Measurements from ENCODE around the gene CHPF2.
A peak's percentile ranks its signal among the peaks of the same experiment; 100 is the strongest.

Gene CHPF2

GRCh38 chr7:151226875-151227782, 5.2 kb upstream of the CHPF2 start, which contains the start of gene ABCF2:
ABCF2 (minus strand) TSS chr7:151227205; CDS start chr7:151226458, 747 bp downstream.
- CTCF ChIA-PET = interaction anchor here (0.7 to 4.5 kb wide), 6 partner anchors 10 to 103 kb away, joined by 3 to 43 read pairs (median 4); no protein-coding TSS in a partner anchor
- POLR2A ChIA-PET = interaction anchor here (0.5 to 2.1 kb wide), 25 partner anchors 9 to 1168 kb away, joined by 3 to 26 read pairs (median 4); partner anchors contain the start of genes ABCB8, FASTK and SMARCD3
- H3K27ac ChIP-seq (ENCODE audit: extremely low read depth, low read depth, low read length) = peak within 1 kb of the TSS; percentile 46
- H3K4me3 ChIP-seq (ENCODE audit: low read depth, low read length) = peak within 1 kb of the TSS; percentile 90
- H3K9me3 ChIP-seq (ENCODE audit: control insufficient read depth, insufficient read depth, low read depth, low read length) = no peaks in the 10 kb centered on the region
- peaks cover 3% of the 10 kb centered on the region; the same call in 1 of the 2 replicates for H3K4me1 ChIP-seq (ENCODE audit: control insufficient read depth, insufficient read depth, low read length)
- H3K36me3 ChIP-seq (ENCODE audit: control insufficient read depth in 2 of 2, insufficient read depth in 1 of 2, low read length in 2 of 2) = peaks cover 0 to 40% of the 10 kb centered on the region in 2 experiments; a peak in 2 of 3 replicates
- TF ChIP-seq ZNF112 (tag by site-specific recombination; IDR thresholded peaks at IDR 0.05) (no peak), ZNF621 (tag by site-specific recombination; IDR thresholded peaks at IDR 0.05) (no peak), ZNF777 (tag by site-specific recombination; IDR thresholded peaks at IDR 0.05; ENCODE audit: borderline replicate concordance) (no peak), ZNF561 (tag by site-specific recombination; IDR thresholded peaks at IDR 0.05; ENCODE audit: borderline replicate concordance) (0 out of 2 replicates have a peak, but pooled peaks have one; percentile 11), GFI1B (tag by site-specific recombination; IDR thresholded peaks at IDR 0.05) (0 out of 2 replicates have a peak, but pooled peaks have one; percentile 4), ZBTB44 (tag by site-specific recombination; IDR thresholded peaks at IDR 0.05) (peak; percentile 45; the same call in 1 of the 2 replicates), GLIS2 (tag by site-specific recombination; IDR thresholded peaks at IDR 0.05) (peak; percentile 63), ZNF830 (tag by site-specific recombination; IDR thresholded peaks at IDR 0.05; ENCODE audit: low read depth) (no peak), ZNF501 (tag by site-specific recombination; IDR thresholded peaks at IDR 0.05) (no peak; the same call in 1 of the 2 replicates), ZBTB10 (tag by site-specific recombination; IDR thresholded peaks at IDR 0.05) (peak; percentile 65; the same call in 1 of the 2 replicates), ZNF335 (tag by site-specific recombination; conservative IDR thresholded peaks at IDR 0.05) (peak; percentile 92), ZNF658 (tag by site-specific recombination; IDR thresholded peaks at IDR 0.05) (no peak), ZBTB7A (tag by site-specific recombination; IDR thresholded peaks at IDR 0.05; ENCODE audit: low read depth) (peak; percentile 79; the same call in 1 of the 2 replicates), TRIM28 (IDR thresholded peaks at IDR 0.05; ENCODE audit: borderline replicate concordance, low read length) (peak; percentile 61; the same call in 1 of the 2 replicates), ZNF704 (tag by site-specific recombination; IDR thresholded peaks at IDR 0.05) (peak; percentile 88), SP7 (tag by site-specific recombination; IDR thresholded peaks at IDR 0.05) (peak; percentile 42; the same call in 1 of the 2 replicates), ZSCAN30 (tag by site-specific recombination; IDR thresholded peaks at IDR 0.05) (no peak), ZFP69B (tag by site-specific recombination; IDR thresholded peaks at IDR 0.05) (peak; percentile 62), ZNF585B (tag by site-specific recombination; IDR thresholded peaks at IDR 0.05) (no peak), SP2 (tag by site-specific recombination; IDR thresholded peaks at IDR 0.05) (peak; percentile 94), KLF7 (tag by site-specific recombination; IDR thresholded peaks at IDR 0.05; ENCODE audit: borderline replicate concordance) (0 out of 2 replicates have a peak, but pooled peaks have one; percentile 42), KLF16 (tag by site-specific recombination; IDR thresholded peaks at IDR 0.05) (peak; percentile 48; the same call in 1 of the 2 replicates), PRDM1 (tag by site-specific recombination; IDR thresholded peaks at IDR 0.05) (no peak), BCL11B (tag by site-specific recombination; IDR thresholded peaks at IDR 0.05; ENCODE audit: low read depth) (no peak), ZNF747 (tag by site-specific recombination; IDR thresholded peaks at IDR 0.05) (no peak), ZNF433 (tag by site-specific recombination; IDR thresholded peaks at IDR 0.05; ENCODE audit: low read depth) (no peak), HOXC10 (CRISPR knock-in tag; IDR thresholded peaks at IDR 0.05) (no peak), ZNF146 (tag by site-specific recombination; IDR thresholded peaks at IDR 0.05) (0 out of 2 replicates have a peak, but pooled peaks have one; percentile 13), ZNF239 (tag by site-specific recombination; IDR thresholded peaks at IDR 0.05) (no peak), ZFP3 (tag by site-specific recombination; IDR thresholded peaks at IDR 0.05; ENCODE audit: low read depth) (peak; percentile 62; the same call in 1 of the 2 replicates), GLI4 (tag by site-specific recombination; IDR thresholded peaks at IDR 0.05) (peak; percentile 50; the same call in 1 of the 2 replicates), ZNF274 (IDR thresholded peaks at IDR 0.05; ENCODE audit: low read length) (no peak), ZNF274 (tag by site-specific recombination; IDR thresholded peaks at IDR 0.05; ENCODE audit: borderline replicate concordance) (no peak), KLF8 (tag by site-specific recombination; IDR thresholded peaks at IDR 0.05) (peak; percentile 82)
